ENCODE results near the gene HDGFL3. TPM values are rescaled to one million over a fixed set of nuclear protein-coding genes. Genes with fewer than 3 reads are reported as not detected.
A peak's percentile ranks its signal among the peaks of the same experiment; 100 is the strongest.
"Not testable (repeated sequence)": the region's sequence is repeated elsewhere in the genome, so short reads cannot be mapped to it uniquely, and the experiment has no call there.

HDGFL3 gene
- total RNA-seq, 1 experiment from 2014 or later, result 34.1 TPM

DNA sequence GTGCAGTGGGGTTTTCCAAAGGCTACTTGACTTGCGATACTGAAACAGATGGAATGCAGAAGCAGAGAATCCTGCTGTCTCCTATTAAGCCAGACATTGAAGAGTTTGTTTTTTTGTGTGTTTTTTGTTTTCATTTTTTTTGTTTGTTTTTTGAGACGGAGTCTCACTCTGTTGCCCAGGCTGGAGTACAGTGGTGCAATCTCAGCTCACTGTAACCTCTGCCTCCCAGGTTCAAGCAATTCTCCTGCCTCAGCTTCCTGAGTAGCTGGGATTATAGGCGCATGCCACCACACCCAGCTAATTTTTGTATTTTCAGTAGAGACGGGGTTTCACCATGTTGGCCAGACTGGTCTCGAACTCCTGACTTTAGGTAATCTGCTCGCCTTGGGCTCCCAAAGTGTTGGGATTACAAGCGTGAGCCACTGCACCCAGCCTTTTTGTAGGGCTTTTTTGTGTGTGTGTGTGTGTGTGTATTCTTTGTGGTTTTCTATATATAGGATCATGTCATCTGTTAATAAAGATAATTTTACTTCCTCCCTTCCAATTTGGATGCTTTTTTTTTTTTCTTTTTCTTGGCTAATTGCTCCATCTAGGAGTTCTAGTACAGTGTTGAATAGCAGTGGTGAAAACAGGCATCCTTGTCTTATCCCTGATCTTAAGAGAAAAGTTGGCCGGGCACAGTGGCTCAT lies 121.6 kb downstream of the HDGFL3 start:
- intact Hi-C loops (cut with micrococcal nuclease; ENCODE audit: unreplicated experiment); POLR2A ChIA-PET; H3K36me3 ChIP-seq (ENCODE audit: control insufficient read depth, insufficient read depth, low read length); ATAC-seq; H3K27ac ChIP-seq (ENCODE audit: low read length); H3K4me3 ChIP-seq (ENCODE audit: low read depth in 2 of 2, low read length in 2 of 2); CTCF ChIA-PET; H3K9me3 ChIP-seq (ENCODE audit: control insufficient read depth, insufficient read depth, low read depth, low read length); BruUV-seq (replicated peaks); in situ Hi-C loops (cut with HindIII; ENCODE audit: low pct_unique_long_range_greater_than_20kb, low sequenced_read_pairs); H3K27me3 ChIP-seq (ENCODE audit: control insufficient read depth, insufficient read depth, low read length); H3K4me1 ChIP-seq (ENCODE audit: control insufficient read depth, insufficient read depth, low read length); DNase-seq (ENCODE audit: low read depth, low spot score): not testable (repeated sequence)
- TF ChIP-seq, protein P1, sequence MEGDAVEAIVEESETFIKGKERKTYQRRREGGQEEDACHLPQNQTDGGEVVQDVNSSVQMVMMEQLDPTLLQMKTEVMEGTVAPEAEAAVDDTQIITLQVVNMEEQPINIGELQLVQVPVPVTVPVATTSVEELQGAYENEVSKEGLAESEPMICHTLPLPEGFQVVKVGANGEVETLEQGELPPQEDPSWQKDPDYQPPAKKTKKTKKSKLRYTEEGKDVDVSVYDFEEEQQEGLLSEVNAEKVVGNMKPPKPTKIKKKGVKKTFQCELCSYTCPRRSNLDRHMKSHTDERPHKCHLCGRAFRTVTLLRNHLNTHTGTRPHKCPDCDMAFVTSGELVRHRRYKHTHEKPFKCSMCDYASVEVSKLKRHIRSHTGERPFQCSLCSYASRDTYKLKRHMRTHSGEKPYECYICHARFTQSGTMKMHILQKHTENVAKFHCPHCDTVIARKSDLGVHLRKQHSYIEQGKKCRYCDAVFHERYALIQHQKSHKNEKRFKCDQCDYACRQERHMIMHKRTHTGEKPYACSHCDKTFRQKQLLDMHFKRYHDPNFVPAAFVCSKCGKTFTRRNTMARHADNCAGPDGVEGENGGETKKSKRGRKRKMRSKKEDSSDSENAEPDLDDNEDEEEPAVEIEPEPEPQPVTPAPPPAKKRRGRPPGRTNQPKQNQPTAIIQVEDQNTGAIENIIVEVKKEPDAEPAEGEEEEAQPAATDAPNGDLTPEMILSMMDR (IDR thresholded peaks at IDR 0.05), result peak; percentile 2; the same call in 1 of the 2 replicates

GRCh38 chr15:83085461-83085860 lies 122.2 kb downstream of the HDGFL3 start:
- POLR2A ChIA-PET; H3K36me3 ChIP-seq (ENCODE audit: control insufficient read depth, insufficient read depth, low read length); BruUV-seq (replicated peaks); in situ Hi-C loops (cut with HindIII; ENCODE audit: low pct_unique_long_range_greater_than_20kb, low sequenced_read_pairs); H3K27ac ChIP-seq (ENCODE audit: low read length); ATAC-seq; H3K27me3 ChIP-seq (ENCODE audit: control insufficient read depth, insufficient read depth, low read length); CTCF ChIA-PET; intact Hi-C loops (cut with micrococcal nuclease; ENCODE audit: unreplicated experiment); DNase-seq (ENCODE audit: low read depth, low spot score); H3K9me3 ChIP-seq (ENCODE audit: control insufficient read depth, insufficient read depth, low read depth, low read length); H3K4me3 ChIP-seq (ENCODE audit: low read depth in 2 of 2, low read length in 2 of 2); H3K4me1 ChIP-seq (ENCODE audit: control insufficient read depth, insufficient read depth, low read length): not testable (repeated sequence)

GRCh38 chr15:83082730-83083386 lies 124.8 kb downstream of the HDGFL3 start:
- Histone ChIP-seq H3K36me3 (ENCODE audit: control insufficient read depth, insufficient read depth, low read length) (no peaks in the 10 kb centered on the region), H3K9me3 (ENCODE audit: control insufficient read depth, insufficient read depth, low read depth, low read length) (no peaks in the 10 kb centered on the region), H3K4me3 (ENCODE audit: low read depth in 2 of 2, low read length in 2 of 2) (no peak overlapping the region), H3K27me3 (ENCODE audit: control insufficient read depth, insufficient read depth, low read length) (peaks cover 12% of the 10 kb centered on the region), H3K4me1 (ENCODE audit: control insufficient read depth, insufficient read depth, low read length) (no peaks in the 10 kb centered on the region), H3K27ac (ENCODE audit: low read length) (no peak overlapping the region)
- no TSS peak for BruUV-seq (replicated peaks)
- intact Hi-C loops (cut with micrococcal nuclease; ENCODE audit: unreplicated experiment), result no loop called here
- ChIA-PET POLR2A (no interaction called here), CTCF (no interaction called here)
- DNase-seq (ENCODE audit: low read depth, low spot score) (no peak), ATAC-seq (no peak)
- TF ChIP-seq SIN3A (IDR thresholded peaks at IDR 0.05; ENCODE audit: borderline replicate concordance, insufficient read depth, low read depth, low read length), result no peak
- TF ChIP-seq TCF7L2 (IDR thresholded peaks at IDR 0.05; ENCODE audit: low read depth, low read length), result no peak
- TF ChIP-seq, protein P1 (IDR thresholded peaks at IDR 0.05), result no peak
- TF ChIP-seq POLR2AphosphoS5 (IDR thresholded peaks at IDR 0.05; ENCODE audit: low read depth, low read length), result no peak
- no peak for TF ChIP-seq REST (IDR thresholded peaks at IDR 0.05; ENCODE audit: insufficient read depth in 1 of 2, low read depth in 2 of 2, low read length in 1 of 2)
- in situ Hi-C loops (cut with HindIII; ENCODE audit: low pct_unique_long_range_greater_than_20kb, low sequenced_read_pairs), result no loop called here

All from Panc1 (cell line).